Activated CD8-positive, alpha-beta memory T cell treated with anti-CD3 and anti-CD28 coated beads, Interleukin-2, amount 50 U/mL, for 24 hours (primary cell): Measurements from ENCODE around the gene DKK3.
A peak's percentile ranks its signal among the peaks of the same experiment; 100 is the strongest.

Experiments
- DNase-seq: peaks from one replicate; pipeline ENCODE4 v3.0.0-alpha.2; 2020; ENCODE audit errors: extremely low read depth

The DKK3 gene

GRCh38 chr11:11967669-11968510, 40.5 kb downstream of the DKK3 start:
- no peak for DNase-seq

- peak; percentile 46 for DNase-seq
Observed at GRCh38 chr11:11966826-11967668, 41.4 kb downstream of the DKK3 start.

- no peak for DNase-seq
Observed at GRCh38 chr11:11966354-11966741, 42.1 kb downstream of the DKK3 start.

DNA sequence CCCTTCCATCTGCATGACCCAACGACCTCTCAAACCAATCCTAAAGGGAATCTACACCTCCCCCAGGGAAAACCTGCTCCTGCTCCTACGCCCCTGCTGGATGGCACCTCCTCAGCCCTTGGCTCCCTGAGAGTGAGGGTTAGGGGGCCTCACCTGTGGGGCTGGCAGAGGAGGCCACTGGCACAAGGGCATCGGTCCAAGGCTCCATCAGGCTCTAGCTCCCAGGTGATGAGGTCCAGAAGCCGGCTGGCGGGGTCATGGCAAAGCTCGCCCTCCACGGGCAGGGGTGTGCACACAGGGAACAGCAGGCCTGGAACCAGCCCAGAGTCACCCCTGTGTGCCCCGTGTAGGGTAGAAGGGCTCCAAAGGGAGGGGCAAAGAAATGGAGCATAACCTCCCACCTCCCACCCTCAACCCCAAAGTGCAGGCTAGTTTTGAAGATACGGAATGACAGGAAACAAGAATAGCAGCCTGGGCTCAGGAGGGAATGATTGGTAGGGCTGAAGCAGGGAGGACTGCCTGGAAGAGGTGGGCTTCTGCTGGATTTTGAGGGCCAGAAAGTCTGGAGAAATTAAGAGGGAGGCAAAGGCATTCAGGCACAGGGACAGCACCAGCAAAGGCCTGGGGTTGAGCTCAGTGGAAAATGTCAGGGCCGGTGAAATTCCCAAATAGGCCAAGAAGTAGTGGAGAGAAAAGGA, 42.6 kb downstream of the DKK3 start:
- DNase-seq = no peak

DNA sequence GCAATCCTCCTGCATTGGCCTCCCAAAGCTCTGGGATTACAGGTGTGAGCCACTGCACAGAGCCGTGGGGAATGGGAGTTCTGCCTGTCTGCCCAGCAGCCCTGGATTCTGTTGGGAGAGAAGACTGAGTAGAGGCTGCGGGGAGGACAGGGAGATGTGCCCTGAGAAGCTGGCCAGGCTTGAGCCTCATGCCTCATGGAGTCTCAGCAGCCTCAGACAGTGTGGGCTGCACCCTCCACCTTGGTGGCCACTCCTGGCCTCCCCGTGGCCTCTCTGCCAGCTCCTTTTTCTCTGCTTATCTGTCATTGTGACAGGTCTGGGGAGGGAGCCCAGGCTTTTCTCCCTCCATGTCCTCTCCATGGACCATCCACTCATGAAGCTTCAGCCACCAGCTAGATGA, 43.2 kb downstream of the DKK3 start:
- no peak for DNase-seq

DNA sequence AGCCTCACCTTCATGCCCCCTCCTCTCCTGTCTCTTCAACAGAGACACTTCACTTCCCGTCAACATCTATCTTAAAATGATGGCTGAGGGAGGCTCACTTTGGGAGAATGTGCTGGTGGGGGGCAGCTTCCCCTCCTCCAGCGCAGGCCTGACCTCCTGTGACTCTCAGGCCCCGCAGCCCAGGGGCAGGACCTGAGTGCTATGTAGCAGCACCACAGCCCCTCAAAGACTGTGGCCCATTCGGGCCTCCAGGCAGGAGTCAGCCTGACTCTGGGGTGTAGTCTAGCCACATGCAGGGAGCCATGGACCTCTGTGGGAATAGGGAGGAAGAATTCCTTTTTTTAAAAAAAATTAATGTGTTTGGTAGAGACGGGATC, 43.7 kb downstream of the DKK3 start:
- DNase-seq = no peak

DNA sequence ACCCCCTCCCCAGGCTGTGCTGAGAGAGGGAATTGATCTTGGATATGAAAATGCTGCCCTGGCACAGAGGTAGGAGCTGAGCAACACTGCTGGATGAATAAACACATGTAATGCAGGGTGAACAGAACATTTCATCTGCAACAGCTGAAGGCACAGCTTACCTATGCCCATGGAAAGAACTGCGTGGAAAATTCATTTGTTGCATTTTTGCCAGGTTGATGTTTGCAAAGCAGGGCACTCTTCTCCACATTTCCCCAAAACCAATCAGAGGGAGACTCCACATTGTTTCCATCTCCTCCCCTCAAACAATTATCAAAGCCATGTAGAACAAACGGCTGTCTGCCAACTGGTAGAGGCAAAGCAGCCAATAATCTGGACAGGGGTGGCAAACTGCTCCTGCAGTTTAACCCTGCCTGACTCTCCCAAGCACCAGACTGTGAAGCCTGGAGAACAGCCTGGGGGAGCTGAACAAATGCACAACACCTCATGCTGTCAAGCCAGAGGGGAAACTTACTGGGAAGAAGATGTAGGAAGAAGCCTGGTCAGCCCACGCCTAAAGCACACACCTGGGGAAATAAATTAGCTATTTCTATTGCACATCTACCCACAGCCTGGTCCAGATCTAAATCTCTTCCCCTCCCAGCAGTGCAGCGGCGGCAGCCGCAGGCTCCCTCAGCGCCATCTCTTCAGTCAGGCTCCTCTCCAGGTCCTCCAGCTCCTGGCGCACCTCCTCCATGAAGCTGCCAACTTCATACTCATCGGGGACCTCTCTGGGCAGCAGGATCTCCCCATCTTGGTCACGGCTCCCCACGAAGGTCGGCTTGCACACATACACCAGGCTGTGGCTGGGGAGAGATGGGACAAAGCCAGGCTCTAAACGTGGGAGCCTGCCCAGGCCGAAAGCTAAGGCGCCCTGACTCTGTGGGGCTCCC, 44.3 kb downstream of the DKK3 start:
- DNase-seq = no peak

GRCh38 chr11:11963067-11963466, 45.4 kb downstream of the DKK3 start:
- no peak for DNase-seq

- DNase-seq = no peak
Observed at GRCh38 chr11:11961399-11962028, 46.9 kb downstream of the DKK3 start.

DNA sequence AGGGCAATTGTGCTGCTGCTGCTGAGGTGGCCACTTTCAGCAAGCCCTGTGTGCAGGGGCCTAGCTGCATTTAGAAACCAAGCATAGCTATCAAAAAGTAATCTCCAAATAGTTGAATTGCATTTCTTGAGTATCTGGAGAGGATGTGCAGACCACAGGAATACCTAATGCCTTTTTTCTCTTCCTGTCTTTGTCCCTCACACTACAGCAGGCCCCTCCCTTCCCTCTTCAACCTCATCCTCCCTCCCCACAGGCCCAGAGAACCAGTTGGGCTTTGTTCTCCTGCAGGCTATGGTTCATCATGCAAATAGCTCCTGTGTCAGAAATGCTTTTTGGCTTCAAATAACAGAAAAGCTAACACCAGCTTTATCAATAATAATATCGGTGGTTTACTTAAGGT, 47.7 kb downstream of the DKK3 start:
- DNase-seq = no peak

- no peak for DNase-seq
Observed at GRCh38 chr11:11959601-11960000, 48.8 kb downstream of the DKK3 start.

DNA sequence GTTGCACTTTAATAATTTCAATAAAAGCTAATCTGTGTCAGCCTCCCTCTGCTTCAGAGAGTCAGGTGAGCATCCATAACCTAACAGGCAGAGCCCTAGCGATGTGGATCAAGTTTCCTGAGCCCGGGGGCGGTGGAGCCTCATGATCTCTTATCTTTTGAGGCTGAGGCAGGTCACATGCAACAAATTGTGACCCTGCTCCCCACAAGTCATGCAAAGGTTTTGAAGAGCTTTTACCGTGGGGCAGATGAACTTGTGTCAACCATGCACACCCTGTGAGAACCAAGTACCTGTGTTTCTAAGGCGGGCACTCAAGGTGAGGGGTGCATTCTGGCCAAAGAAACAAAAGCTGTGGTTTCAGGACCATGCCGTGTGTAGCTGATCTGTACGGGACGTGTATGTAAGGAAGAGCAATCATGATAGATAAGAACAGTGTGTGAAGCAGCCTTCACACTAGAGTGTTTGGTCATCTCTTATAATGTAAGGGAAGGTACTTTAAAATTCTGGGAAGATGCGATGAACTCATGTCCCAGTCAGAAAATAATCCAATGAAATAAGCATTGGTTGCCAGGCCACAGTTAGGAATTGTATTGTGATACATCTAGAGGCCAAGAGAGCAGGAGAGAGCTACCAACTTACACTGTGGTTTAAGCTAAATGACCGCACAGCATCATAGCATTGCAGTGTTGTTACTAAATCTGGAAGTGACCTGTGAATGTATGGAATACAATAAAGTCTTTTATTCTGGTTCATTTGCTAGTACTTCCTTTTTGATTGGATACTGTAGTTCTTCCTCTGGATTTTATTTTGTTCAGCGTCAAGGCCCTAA, 49.8 kb downstream of the DKK3 start:
- DNase-seq = no peak

DNA sequence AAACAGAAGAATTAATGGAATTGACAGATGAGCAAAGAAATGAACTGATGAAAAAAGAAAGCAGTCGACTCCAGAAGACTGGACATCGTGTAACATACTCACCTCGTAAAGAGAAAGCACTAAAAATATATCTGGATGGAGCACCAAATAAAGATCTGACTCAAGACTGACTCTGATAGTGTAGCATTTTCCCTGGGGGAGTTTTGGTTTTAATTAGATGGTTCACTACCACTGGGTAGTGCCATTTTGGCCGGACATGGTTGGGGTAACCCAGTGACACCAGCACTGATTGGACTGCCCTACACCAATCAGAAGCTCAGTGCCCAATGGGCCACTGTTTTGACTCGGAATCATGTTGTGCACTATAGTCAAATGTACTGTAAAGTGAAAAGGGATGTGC, 52.4 kb downstream of the DKK3 start:
- DNase-seq = no peak

DNA sequence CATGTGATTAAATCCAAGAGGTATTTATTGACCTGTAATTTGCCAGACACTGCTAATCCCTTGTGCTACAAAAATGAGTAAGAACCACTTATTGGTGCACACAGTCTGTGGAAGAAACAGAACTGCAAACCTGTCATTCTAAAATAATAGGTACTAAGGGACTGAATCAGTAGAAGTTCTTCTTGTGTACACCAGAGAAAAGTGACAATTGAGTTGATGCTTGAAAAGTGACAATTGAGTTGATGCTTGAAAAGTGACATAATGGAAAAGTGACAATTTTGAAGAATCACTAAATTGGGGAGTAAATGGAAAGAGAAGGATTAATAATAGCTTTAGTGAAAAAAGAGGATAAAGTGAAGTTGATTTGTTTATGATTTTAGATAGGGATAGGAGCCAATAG, 56.4 kb downstream of the DKK3 start:
- no peak for DNase-seq

- no peak for DNase-seq
Observed at GRCh38 chr11:11949482-11949881, 58.9 kb downstream of the DKK3 start.

DNA sequence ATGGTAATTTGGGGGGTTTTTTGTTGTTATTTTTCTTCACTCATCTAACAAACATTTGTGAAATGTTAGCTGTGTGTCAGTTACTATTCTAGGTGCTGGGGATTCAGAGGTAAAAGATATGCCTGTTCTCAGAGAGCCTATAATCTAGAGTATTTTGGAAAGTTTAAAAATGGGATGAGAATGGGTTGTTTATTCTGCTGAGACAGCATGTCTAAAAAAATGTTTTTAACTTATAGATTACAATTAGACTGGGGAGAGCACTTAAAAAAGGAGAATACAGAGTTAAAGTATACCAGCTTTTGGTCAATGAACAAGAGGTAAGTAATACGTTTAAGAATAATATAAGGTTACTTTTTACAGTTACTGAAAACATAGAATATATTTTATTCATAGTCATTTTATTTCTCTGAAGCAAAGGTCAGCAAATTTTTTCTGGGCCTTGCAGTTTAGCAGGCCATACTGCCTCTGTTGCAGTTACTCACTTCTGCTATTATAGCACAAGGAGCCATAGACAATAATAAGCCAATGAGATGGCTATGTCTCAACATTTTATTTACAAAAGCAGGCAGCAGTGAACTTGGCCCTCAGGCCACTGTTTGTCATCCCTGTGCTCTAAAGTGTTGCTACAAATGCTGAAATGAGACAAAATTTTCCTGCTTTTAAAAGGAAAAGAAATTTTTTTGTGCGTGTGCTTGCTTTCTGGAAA, 60.0 kb downstream of the DKK3 start:
- no peak for DNase-seq

DNA sequence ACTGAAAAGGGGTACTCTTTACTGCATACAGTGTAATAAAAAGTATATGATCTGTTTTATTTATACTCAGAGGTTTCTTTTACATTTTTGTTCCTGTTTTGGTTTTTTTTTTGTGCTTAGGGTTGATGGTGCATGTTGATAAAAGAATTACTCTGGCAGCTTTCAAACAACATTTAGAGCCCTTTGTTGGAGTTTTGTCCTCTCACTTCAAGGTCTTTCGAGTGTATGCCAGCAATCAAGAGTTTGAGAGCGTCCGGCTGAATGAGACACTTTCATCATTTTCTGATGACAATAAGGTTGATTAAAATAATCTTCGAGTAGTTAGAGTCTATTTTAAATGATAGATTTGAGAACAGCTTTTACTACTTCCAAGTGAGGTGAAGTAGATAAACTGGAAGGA, 60.6 kb downstream of the DKK3 start:
- DNase-seq = no peak

DNA sequence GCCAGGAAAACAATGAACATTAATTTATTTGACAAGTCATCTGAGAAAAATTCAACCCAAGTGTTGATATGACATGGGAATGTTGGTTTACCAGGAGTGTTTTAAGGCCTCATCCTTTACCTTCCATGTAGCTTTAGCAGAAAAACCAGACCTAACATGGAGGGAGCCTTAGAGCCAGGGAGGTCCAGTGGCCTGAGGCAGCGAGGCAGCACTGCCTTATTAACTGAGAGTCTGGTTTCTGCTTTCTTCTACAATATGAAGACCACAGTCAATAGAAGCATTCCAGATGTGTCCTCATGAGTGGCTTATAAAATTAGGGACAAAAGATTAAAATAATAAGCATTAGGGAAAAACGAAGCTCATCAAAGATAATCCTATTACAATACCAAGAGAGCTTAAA, 61.5 kb downstream of the DKK3 start:
- no peak for DNase-seq

- DNase-seq = no peak
Observed at GRCh38 chr11:11946180-11946579, 62.2 kb downstream of the DKK3 start.
